Measurements from ENCODE around the gene PRKCB.
"Not testable (repeated sequence)": the region's sequence is repeated elsewhere in the genome, so short reads cannot be mapped to it uniquely, and the experiment has no call there.

Gene PRKCB

DNA sequence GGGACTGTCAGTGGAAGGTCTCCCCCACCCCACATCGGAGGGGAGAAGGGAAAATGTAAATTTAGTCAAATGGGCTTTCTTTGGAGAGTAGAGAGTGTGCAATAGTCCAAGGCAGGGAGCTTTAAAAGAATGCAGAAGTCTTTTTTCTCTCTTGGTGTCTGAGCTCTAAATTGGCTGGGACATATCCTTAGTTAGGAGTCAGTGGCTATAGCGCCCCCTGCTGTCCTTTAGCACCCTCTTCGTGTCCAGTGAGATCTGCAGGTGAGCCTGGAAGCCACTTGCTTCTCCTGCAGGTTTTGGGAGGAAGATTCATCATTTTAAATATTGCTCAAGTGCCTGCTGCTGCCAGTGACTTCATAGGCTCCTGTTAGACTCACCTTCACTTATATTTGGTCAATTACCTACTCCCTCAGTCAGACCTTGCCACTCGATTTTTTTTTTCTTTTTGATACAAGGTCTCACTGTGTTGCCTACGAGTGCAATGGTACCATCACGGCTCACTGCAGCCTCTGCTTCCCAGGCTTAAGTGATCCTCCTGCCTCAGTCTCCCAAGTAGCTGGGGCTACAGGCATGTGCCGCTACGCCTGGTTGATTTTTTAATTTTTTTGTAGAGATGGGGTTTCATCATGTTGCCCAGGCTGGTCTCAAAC is 174.8 kb downstream of the PRKCB start:
- DNase-seq, result no peak

GRCh38 chr16:24011237-24011636 is 175.5 kb downstream of the PRKCB start:
- no peak for DNase-seq

DNA sequence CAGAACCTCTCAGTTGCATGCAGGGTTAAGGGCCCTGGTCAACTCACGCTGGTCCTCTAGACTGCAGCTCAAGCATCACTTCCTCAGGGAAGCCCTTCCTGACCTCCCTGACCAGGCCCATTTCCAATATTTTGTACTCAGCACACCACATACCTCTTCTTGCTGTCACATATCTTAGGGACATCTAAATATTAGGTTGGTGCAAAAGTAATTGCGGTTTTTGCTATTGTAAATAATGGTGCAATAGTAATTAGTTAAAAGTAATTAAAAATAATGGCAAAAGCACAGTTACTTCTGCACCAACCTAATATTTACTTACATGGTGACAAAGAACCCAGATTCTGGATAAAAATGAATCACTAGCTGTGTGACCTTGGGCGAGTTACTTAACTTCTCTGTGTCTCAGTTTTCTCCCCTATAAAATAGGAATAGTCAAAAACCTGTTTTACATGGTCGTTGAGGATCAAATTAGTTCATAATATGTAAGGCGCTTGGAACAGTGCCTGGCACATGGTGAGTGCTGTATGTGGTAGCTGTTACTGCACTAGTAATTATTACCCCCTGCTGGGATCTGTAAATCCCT is 177.4 kb downstream of the PRKCB start:
- no peak for DNase-seq

DNA sequence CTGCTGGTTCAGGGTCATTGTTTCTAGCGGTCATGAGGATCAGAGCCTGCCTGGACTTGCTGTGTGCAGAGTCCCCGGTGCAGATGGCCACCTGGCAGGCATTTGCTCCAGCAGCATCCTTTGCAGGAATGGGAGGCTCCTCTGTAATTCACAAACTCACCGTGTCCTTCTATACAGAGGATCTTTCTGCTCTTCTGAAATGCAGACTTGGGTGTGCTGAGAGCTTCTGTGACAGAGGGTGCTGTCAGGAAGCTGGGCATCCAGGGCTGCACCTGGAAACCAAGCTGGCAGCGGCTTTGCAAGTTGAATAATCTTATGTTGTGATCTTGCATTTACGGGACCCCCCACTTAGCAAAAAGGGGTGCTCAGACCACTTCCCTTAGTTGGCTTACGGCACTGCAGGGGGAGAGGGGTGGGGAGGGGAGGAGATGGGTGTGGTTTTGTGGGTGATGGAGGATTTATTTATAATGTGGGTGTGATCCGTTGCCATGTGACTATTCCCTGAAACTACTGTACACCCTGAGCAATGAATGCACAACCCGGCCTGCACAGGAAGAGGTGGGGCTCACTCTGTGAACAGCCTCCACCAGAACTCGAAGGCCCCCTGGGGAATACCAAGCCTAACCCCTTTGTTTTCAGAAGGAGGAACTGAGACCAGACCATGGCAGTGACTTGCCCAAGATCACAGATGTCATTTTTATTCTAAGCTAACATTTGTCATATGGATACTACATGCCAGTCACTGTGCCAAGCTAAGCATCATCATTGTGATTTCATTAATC is 178.3 kb downstream of the PRKCB start:
- no peak for DNase-seq

DNA sequence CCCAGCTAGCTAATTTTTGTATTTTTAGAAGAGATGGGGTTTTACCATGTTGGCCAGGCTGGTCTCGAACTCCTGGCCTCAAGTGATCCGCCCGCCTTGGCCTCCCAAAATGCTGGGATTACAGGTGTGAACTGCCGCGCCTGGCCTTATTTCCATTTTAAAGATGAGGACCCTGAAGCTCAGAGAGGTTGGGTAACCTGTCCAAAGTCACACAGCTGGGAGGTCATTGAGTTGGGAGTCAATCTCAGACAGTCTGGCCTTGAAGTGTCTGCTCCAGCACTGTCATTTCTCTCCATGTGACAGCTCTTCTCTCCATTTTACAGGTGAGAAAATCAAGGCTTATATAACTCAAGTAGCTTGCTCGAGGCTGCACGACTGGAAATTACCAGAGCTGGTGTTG is 179.2 kb downstream of the PRKCB start:
- DNase-seq, result not testable (repeated sequence)

DNA sequence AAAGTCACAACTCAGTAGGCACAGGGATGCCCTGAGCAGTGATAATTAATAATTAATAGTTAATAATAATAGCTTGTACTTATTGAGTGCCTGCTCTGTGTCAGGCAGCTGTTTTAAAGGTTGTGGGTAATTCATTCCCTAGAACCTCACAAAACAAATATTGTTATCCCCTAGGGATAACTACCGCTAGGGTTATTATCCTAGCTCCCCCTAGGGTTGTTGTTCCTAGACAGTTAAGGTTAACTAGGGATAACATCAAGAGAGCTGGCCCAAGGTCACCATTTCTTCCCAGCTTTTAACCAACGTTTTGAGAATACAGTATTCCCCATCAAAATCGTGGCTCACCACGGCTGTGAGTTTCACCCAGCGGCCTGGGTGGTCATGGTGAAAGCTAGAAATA is 180.1 kb downstream of the PRKCB start:
- DNase-seq, result no peak

GRCh38 chr16:24018485-24018884 is 182.7 kb downstream of the PRKCB start:
- no peak for DNase-seq

GRCh38 chr16:24022797-24023196 is 187.0 kb downstream of the PRKCB start:
- no peak for DNase-seq

DNA sequence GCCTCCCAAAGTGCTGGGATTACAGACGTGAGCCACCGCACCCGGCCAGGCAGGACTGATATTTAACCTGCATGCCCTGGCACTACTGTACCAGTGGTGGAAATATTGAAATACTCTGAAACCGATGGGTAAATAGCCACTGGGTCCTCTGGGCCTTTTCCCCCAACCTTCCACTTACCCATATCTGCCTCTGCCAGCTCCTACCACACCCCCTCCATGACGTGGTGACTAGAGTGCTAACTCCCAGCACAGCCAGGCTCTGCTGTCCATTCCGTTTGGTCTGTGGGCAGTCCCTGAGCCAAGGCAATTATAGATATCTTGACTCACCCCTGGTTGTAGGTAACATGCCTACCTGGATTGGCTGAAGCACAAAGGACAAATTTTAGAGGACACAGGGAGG is 187.8 kb downstream of the PRKCB start:
- DNase-seq, result no peak

GRCh38 chr16:24024971-24025370 is 189.2 kb downstream of the PRKCB start:
- no peak for DNase-seq

- no peak for DNase-seq
These were observed 191.7 kb downstream of the PRKCB start for GRCh38 chr16:24027466-24027865.

DNA sequence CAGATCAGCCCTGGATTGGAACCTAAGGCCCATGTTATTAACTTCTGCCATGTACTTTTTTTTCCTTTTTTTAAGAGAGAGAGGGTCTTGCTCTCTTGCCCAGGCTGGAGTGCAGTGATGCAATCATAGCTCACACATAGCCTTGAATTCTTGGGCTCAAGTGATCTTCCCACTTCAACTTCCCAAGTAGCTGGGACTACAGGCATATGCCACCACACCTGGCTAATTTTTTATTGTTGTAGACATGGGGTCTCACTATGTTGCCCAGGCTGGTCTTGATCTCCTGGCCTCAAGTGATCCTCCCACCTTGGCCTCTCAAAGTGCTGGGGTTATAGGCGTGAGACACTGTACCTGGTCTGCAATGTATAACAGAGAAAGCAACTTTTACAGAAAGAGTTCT is 194.1 kb downstream of the PRKCB start:
- not testable (repeated sequence) for DNase-seq

- DNase-seq, result no peak
These were observed 199.5 kb downstream of the PRKCB start for GRCh38 chr16:24035127-24035842.

- DNase-seq, result no peak
These were observed 200.3 kb downstream of the PRKCB start for GRCh38 chr16:24036038-24036543.

- DNase-seq, result no peak
These were observed 200.8 kb downstream of the PRKCB start for GRCh38 chr16:24036614-24037013.

DNA sequence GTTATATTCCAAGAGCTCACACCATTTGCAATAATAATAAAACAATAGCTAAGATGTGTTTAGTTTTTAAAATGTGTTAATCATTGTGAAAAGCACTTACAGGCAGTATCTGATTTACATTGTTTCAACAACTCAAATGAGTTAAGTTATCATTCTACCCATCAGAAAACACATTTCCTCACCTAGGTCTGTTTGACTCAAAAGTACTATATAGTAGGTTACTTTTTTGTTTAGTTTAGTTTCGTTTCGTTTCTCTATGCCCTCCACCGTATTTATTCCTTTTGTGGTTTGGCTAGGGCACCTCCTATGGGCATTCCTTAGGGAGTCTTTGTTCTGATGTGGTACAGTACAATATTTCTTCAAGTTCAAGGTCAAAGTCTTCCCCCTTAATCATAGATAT is 201.6 kb downstream of the PRKCB start:
- DNase-seq, result no peak

- DNase-seq, result no peak
These were observed 206.2 kb downstream of the PRKCB start for GRCh38 chr16:24041834-24042631.

DNA sequence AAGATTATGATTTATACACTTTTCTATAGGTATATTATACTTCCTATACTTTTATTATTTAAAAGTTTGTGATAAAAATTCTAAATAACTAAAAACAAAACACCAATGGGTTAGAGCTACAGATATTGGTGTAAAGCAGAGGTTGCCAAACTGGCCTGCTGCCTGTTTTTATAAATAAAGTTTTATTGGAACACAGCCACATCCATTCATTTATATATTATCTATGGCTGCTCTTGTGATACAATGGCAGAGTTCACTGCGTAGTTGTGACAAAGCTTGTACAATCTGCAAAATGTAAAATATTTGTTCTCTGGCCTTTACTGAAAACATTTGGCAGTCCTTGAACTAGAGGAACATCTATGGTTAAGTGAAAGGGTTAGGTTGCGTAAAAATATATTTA is 208.7 kb downstream of the PRKCB start:
- no peak for DNase-seq

- DNase-seq, result no peak
These were observed 209.9 kb downstream of the PRKCB start for GRCh38 chr16:24045641-24046040.

- no peak for DNase-seq
These were observed 210.7 kb downstream of the PRKCB start for GRCh38 chr16:24046442-24046841.

DNA sequence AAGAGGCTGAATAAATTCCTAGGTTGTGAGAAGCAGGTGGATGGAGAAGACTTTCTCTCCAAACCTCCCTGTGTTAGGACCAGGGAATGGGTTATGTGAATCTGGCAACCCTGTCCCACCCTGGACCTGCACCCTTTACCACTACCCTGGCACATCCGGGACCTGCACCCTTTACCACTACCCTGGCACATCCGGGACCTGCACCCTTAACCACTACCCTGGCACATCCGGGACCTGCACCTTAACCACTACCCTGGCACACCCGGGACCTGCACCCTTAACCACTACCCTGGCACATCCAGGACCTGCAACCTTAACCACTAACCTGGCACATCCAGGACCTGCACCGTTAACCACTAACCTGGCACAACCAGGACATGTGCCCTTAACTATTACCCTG is 213.3 kb downstream of the PRKCB start:
- DNase-seq, result no peak

GRCh38 chr16:24051125-24051524 is 215.3 kb downstream of the PRKCB start:
- DNase-seq, result no peak

Measured in NCI-H1417 treated with DMSO at 0.1 percent for 48 hours (cell line).